ENCODE measurements around the gene DHX38.

DNA sequence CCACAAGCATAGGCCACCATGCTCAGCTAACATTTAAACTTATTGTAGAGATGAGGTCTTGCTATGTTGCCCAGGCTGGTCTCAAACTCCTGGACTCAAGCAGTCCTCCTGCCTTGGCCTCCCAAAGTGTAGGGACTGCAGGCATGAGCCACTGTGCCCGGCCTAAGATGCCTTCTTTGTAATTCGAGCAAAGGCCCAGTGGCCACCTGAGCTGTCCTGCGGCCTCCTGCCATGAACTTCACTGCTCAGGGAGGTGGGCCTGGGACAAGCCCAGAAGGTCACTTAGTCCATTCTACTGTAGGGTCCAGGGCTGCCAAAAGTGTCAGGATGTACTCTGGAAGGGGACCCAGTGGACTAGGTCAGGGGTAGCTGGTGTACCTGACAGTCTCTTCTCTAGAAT is 30.5 kb downstream of the DHX38 start:
- TF ChIP-seq, protein P1, sequence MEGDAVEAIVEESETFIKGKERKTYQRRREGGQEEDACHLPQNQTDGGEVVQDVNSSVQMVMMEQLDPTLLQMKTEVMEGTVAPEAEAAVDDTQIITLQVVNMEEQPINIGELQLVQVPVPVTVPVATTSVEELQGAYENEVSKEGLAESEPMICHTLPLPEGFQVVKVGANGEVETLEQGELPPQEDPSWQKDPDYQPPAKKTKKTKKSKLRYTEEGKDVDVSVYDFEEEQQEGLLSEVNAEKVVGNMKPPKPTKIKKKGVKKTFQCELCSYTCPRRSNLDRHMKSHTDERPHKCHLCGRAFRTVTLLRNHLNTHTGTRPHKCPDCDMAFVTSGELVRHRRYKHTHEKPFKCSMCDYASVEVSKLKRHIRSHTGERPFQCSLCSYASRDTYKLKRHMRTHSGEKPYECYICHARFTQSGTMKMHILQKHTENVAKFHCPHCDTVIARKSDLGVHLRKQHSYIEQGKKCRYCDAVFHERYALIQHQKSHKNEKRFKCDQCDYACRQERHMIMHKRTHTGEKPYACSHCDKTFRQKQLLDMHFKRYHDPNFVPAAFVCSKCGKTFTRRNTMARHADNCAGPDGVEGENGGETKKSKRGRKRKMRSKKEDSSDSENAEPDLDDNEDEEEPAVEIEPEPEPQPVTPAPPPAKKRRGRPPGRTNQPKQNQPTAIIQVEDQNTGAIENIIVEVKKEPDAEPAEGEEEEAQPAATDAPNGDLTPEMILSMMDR (IDR thresholded peaks at IDR 0.05): no peak
- no peak for TF ChIP-seq POLR2A (IDR thresholded peaks at IDR 0.05; ENCODE audit: low read depth)
- no peak for TF ChIP-seq POLR2AphosphoS5 (IDR thresholded peaks at IDR 0.05)
- TF ChIP-seq EP300 (IDR thresholded peaks at IDR 0.05): no peak

Measured in esophagus muscularis mucosa (tissue), 4 donors.